ENCODE results near the gene GRIK2.

DNA sequence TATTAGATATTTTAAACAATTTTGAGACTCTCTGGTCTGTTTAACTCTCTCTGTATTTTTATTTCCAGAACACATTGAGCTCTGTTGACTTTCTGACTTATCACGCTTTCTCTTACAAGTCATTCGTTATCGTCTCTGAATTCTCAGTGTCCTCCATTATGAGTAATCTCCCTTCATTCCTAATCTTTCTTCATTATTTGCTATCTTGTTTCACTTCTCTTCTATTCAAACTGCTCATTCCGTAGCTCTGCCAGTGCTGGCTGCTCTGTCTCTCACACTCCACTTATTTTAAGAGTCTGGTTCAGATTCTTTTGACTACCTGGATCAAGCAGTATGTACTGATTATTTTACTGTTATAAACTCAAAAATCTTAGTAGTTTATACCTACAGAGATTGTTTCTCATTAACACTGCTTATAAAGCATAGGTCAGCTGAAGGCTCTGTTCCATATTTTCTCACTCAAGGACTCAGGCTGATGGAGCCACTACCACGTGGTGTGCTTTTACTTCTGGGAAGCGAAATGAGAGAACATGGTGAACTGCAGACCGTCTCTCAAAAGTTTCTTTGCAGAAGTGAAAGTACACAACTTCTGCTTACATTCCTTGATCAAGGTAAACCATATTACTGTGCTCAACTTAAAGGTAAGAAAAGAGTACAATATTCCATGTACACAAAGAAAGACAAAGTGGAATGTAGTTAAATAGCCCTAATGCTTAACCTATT, 485.2 kb downstream of the GRIK2 start:
- TF ChIP-seq, protein P1, sequence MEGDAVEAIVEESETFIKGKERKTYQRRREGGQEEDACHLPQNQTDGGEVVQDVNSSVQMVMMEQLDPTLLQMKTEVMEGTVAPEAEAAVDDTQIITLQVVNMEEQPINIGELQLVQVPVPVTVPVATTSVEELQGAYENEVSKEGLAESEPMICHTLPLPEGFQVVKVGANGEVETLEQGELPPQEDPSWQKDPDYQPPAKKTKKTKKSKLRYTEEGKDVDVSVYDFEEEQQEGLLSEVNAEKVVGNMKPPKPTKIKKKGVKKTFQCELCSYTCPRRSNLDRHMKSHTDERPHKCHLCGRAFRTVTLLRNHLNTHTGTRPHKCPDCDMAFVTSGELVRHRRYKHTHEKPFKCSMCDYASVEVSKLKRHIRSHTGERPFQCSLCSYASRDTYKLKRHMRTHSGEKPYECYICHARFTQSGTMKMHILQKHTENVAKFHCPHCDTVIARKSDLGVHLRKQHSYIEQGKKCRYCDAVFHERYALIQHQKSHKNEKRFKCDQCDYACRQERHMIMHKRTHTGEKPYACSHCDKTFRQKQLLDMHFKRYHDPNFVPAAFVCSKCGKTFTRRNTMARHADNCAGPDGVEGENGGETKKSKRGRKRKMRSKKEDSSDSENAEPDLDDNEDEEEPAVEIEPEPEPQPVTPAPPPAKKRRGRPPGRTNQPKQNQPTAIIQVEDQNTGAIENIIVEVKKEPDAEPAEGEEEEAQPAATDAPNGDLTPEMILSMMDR (IDR thresholded peaks at IDR 0.05): no peak
- TF ChIP-seq POLR2AphosphoS5 (IDR thresholded peaks at IDR 0.05) (no peak), POLR2A (IDR thresholded peaks at IDR 0.05) (no peak)
